Spleen (tissue), 11 donors: ENCODE results near the gene BCL3. TPM values are rescaled to one million over a fixed set of nuclear protein-coding genes. Genes with fewer than 3 reads are reported as not detected.
A peak's percentile ranks its signal among the peaks of the same experiment; 100 is the strongest.

Experiments used
- DNase-seq: peaks from one replicate; pipeline ENCODE4 v3.0.0-alpha.2; 2020
- H3K27ac ChIP-seq, 8 donors: fragments of 200-600 bp; sonication (generic) in 7 of 8; 1 replicate in 4 of 8; 2 replicates in 4 of 8; pipeline versions ENCODE4 v1.5.0 to v1.8.0; 2016 to 2021; ENCODE audit warnings: inconsistent platforms in 4 of 8, mild to moderate bottlenecking in 4 of 8, moderate library complexity in 1 of 8
- H3K27me3 ChIP-seq, 7 donors: fragments of 200-600 bp; sonication (generic) in 6 of 7; replicated peaks in 1 of 7; 1 replicate in 4 of 7; 2 replicates in 3 of 7; pipeline versions ENCODE4 v1.5.0 to v1.8.0; 2016 to 2021; ENCODE audit warnings: inconsistent platforms in 3 of 7, mild to moderate bottlenecking in 1 of 7
- H3K36me3 ChIP-seq, 6 donors: fragments of 200-600 bp; sonication (generic) in 5 of 6; 1 replicate in 4 of 6; 2 replicates in 2 of 6; pipeline versions ENCODE4 v1.5.0 to v1.8.0; 2016 to 2021; ENCODE audit warnings: inconsistent platforms in 2 of 6
- H3K4me1 ChIP-seq, 6 donors: fragments of 200-600 bp; sonication (generic) in 5 of 6; 1 replicate in 3 of 6; 2 replicates in 3 of 6; pipeline versions ENCODE4 v1.5.0 to v1.8.0; 2016 to 2021; ENCODE audit warnings: inconsistent platforms in 3 of 6
- H3K4me3 ChIP-seq, 8 donors: fragments of 200-600 bp; sonication (generic) in 7 of 8; 1 replicate in 4 of 8; 2 replicates in 4 of 8; pipeline versions ENCODE4 v1.5.0 to v1.8.0; 2016 to 2021; ENCODE audit warnings: inconsistent platforms in 4 of 8, mild to moderate bottlenecking in 4 of 8, moderate library complexity in 2 of 8
- H3K9me3 ChIP-seq, 8 donors: fragments of 200-600 bp; sonication (generic) in 7 of 8; 1 replicate in 4 of 8; 2 replicates in 4 of 8; pipeline versions ENCODE4 v1.5.0 to v1.8.0; 2016 to 2021; ENCODE audit warnings: inconsistent platforms in 4 of 8
- POLR2A ChIP-seq, 3 donors: fragments of 450-650 bp; IDR thresholded peaks; one replicate each; pipeline ENCODE4 v1.5.1; 2017; ENCODE audit warnings: antibody characterized with exemption in 3 of 3, mild to moderate bottlenecking in 1 of 3
- POLR2AphosphoS5 ChIP-seq, 3 donors: sonication (generic); formaldehyde crosslinking; IDR thresholded peaks; one replicate each; pipeline ENCODE4 v1.5.1; 2017; ENCODE audit warnings: antibody characterized with exemption in 3 of 3
- WGBS, 5 donors: extraction: QIAGEN DNeasy Blood & Tissue Kit in 3 of 5; methylation state at CpG; one replicate each; pipeline versions ENCODE4 v1.1.5 to v1.1.7; 2013 to 2018; 5-methylcytosine and 5-hydroxymethylcytosine counted together
- intact Hi-C: fragments of 100-400 bp; cut with DNase I; formaldehyde crosslinking; loops from one replicate; pipeline ENCODE4 v1.15.0; 2023; ENCODE audit warnings: low total_unique reads
- polyA plus RNA-seq, 3 donors: library from polyadenylated mRNA; stranded (reverse); fragments of 200-250 nt; gene quantifications; one replicate each; pipeline ENCODE4 v1.2.1, GENCODE V29; 2013
- total RNA-seq, 7 donors: library from RNA; depleted of rRNA in 3 of 7; stranded (reverse); fragments of >200 nt in 3 of 7; fragmentation: NEBNext Ultra II Directional in 4 of 7; extraction: Animal tissue kit (Norgen Biotek cat#: 25700) in 4 of 7; gene quantifications; one replicate each; pipeline versions ENCODE4 v1.1.0 to v1.2.1, GENCODE V29; 2016 to 2021
- TF ChIP-seq, protein P1 (sequence below), 11 experiments: fragments of 200-600 bp in 7 of 11; fragments of 450-650 bp in 4 of 11; sonication (generic) in 4 of 11; IDR thresholded peaks in 8 of 11; conservative IDR thresholded peaks in 3 of 11; 1 replicate in 7 of 11; 2 replicates in 4 of 11; pipeline versions ENCODE4 v1.4.0 to v1.8.0; 2016 to 2021; ENCODE audit warnings: antibody characterized with exemption in 11 of 11, inconsistent platforms in 4 of 11, mild to moderate bottlenecking in 1 of 11
- donor health status: healthy with polysubstance abuse.
- donor health status: DM: no; HTN: no; CAD: no; lungs with moderate emphysema.
- donor health status: DM: no; HTN: no; CAD: no.
- donor health status: Bipolar disorder and iron deficiency.
- donor health status: healthy.
- donor health status: DM: no; HTN: no; CAD: no.
- donor health status: DM: yes; HTN: yes; CAD: no.

Gene BCL3
- total and polyA plus RNA-seq, 10 donors, result 26.5 to 229 (median 76.9) TPM

DNA sequence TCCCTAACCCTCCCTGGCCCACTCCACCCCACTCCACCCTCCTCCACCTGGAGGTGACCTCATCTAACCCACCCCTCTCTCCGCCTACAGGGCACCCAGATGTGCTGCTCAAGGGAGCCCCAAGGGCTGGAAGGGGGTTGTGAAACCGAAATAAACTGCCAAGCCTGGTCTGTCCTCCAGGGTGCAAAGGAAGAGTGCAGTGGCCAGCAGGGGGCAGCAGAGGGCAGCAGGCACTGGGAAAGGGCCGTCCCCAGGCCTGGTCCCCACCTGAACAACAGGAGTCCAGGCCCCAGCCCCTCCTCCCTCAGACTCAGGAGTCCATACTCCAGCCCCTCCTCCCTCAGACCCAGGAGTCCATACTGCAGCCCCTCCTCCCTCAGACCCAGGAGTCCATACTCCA lies 52.0 kb downstream of the BCL3 start:
- peaks cover 0 to 5% (median 0%) of the 10 kb centered on the region in 8 donors for H3K9me3 ChIP-seq
- 0 to 1% (median 0%) methylated on average over 3 of the region's 3 CpGs for WGBS, 5 donors
- peaks cover 0 to 29% (median 24%) of the 10 kb centered on the region in 6 donors for H3K4me1 ChIP-seq
- no peaks in the 10 kb centered on the region for H3K36me3 ChIP-seq
- no peak overlapping the region for H3K4me3 ChIP-seq
- TF ChIP-seq POLR2AphosphoS5 (IDR thresholded peaks at IDR 0.05) (peak in 2 of 3 donors; percentile 42 to 49), POLR2A (IDR thresholded peaks at IDR 0.05) (no peak)
- TF ChIP-seq, protein P1, sequence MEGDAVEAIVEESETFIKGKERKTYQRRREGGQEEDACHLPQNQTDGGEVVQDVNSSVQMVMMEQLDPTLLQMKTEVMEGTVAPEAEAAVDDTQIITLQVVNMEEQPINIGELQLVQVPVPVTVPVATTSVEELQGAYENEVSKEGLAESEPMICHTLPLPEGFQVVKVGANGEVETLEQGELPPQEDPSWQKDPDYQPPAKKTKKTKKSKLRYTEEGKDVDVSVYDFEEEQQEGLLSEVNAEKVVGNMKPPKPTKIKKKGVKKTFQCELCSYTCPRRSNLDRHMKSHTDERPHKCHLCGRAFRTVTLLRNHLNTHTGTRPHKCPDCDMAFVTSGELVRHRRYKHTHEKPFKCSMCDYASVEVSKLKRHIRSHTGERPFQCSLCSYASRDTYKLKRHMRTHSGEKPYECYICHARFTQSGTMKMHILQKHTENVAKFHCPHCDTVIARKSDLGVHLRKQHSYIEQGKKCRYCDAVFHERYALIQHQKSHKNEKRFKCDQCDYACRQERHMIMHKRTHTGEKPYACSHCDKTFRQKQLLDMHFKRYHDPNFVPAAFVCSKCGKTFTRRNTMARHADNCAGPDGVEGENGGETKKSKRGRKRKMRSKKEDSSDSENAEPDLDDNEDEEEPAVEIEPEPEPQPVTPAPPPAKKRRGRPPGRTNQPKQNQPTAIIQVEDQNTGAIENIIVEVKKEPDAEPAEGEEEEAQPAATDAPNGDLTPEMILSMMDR (IDR thresholded peaks at IDR 0.05 in 8 of 11, conservative IDR thresholded peaks at IDR 0.05 in 3 of 11), result peak; percentile 90 to 97 (median 92)
- H3K27me3 ChIP-seq, result no peaks in the 10 kb centered on the region
- peak; percentile 94 for DNase-seq
- H3K27ac ChIP-seq, result peak overlapping the region in 2 of 8 donors; percentile 23 to 44
- intact Hi-C loops, result loop anchor here (5.0 kb wide), 1 partner anchor 42 kb away; no protein-coding TSS in a partner anchor

DNA sequence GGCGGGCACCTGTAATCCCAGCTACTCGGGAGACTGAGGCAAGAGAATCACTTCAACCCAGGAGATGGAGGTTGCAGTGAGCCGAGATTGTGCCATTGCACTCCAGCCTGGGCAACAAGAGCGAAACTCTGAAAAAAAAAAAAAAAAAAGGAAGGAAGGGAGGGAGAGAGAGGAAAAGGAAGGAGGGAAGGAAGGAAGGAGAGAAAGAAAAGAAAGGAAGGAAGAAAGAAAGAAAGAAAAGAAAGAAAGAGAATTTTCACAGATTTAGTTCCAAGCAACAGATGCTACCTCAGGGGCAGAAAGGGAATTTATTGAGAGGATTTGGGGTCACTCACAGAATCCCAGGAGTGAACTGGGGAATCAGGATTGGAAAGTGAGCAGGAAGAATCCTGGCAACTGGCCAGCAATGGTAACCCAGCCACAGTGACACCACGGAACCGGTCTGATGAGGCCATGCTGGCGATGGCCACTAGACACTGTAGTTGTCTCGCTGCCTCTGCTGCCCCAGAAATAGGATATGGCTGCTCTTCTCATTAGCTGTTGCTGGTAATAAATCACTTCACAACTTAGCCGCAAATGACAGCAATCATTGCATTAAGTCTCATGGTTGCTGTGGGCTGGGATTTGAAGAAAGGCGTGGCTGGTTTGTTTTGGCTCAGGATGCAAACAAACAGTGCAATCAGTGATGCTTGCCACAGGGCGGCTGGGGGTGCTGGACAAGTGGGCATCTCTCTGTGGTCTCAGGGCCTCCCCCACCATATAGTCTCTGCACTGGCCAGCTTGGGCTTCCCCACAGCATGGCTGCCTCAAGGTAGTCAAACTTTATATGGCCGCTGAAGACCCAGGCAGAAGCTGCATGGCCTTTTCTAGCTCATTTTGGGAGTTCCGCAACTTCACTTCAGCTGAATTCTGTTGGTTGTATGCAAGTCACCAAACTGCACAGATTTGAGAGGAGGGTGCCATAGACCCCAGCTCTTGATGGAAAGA lies 55.2 kb downstream of the BCL3 start:
- no peak overlapping the region for H3K27ac ChIP-seq
- TF ChIP-seq POLR2AphosphoS5 (IDR thresholded peaks at IDR 0.05), result no peak
- TF ChIP-seq, protein P1 (IDR thresholded peaks at IDR 0.05 in 8 of 11, conservative IDR thresholded peaks at IDR 0.05 in 3 of 11), result no peak
- TF ChIP-seq POLR2A (IDR thresholded peaks at IDR 0.05), result no peak
- 80 to 88% (median 85%) methylated on average over 13 of the region's 13 CpGs for WGBS, 5 donors
- peaks cover 0 to 5% (median 0%) of the 10 kb centered on the region in 8 donors for H3K9me3 ChIP-seq
- no peaks in the 10 kb centered on the region for H3K36me3 ChIP-seq
- no peak overlapping the region for H3K4me3 ChIP-seq
- peaks cover 0 to 16% (median 0%) of the 10 kb centered on the region in 7 donors for H3K27me3 ChIP-seq
- intact Hi-C loops, result loop anchor here (5.0 kb wide), 1 partner anchor 39 kb away; no protein-coding TSS in a partner anchor
- DNase-seq, result no peak
- H3K4me1 ChIP-seq, result peaks cover 10 to 22% (median 17%) of the 10 kb centered on the region in 6 donors

DNA sequence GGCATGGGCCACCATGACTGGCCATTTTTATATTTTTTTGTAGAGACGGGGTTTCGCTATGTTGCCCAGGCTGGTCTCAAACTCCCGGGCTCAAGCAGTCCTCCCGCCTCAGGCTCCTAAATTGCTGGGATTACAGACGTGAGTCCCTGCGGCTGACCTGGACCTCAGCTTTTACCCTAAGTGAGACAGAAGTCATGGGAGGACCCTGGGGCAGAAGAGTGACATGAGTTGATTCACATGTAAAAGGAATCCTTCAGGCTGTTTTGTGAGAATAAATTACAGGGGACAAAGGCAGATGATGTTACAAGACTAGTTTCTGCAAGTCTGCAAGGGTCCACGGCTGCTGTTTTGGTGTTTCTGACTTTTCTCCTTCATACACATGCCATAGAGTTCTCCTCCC lies 57.8 kb downstream of the BCL3 start:
- DNase-seq, result no peak
- peaks cover 0 to 5% (median 0%) of the 10 kb centered on the region in 8 donors for H3K9me3 ChIP-seq
- H3K27me3 ChIP-seq, result peaks cover 0 to 36% (median 0%) of the 10 kb centered on the region in 7 donors
- intact Hi-C loops, result no loop called here
- 86 to 93% (median 88%) methylated on average over 7 of the region's 7 CpGs for WGBS, 5 donors
- TF ChIP-seq POLR2A (IDR thresholded peaks at IDR 0.05) (no peak), POLR2AphosphoS5 (IDR thresholded peaks at IDR 0.05) (no peak)
- TF ChIP-seq, protein P1 (IDR thresholded peaks at IDR 0.05 in 8 of 11, conservative IDR thresholded peaks at IDR 0.05 in 3 of 11), result no peak
- H3K36me3 ChIP-seq, result no peaks in the 10 kb centered on the region
- no peak overlapping the region for H3K4me3 ChIP-seq
- H3K4me1 ChIP-seq, result peaks cover 6 to 35% (median 27%) of the 10 kb centered on the region in 6 donors
- no peak overlapping the region for H3K27ac ChIP-seq

DNA sequence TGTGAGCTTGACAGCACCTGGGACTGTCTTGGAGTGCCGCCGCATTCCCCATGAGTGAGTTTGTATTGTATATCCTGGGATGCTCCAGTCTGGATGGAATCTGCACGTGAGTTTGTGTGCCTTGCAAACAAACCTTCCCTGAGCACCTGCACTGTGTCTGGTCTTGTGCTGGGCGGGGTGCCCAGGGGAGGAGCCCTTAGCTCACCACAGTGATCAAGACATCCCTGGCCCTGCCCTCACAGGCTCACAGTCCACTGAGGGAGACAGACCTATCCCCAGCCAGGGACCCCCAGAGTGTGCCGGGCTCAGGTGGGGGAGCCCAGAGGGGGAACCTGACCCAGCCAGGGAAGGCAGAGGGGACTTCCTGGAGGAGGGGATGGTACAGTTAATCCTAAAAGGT lies 58.7 kb downstream of the BCL3 start:
- peak overlapping the region in 2 of 8 donors; percentile 74 to 75 for H3K27ac ChIP-seq
- H3K36me3 ChIP-seq, result peaks cover 0 to 3% (median 0%) of the 10 kb centered on the region in 6 donors
- H3K27me3 ChIP-seq, result peaks cover 0 to 36% (median 0%) of the 10 kb centered on the region in 7 donors
- intact Hi-C loops, result no loop called here
- H3K4me1 ChIP-seq, result peaks cover 6 to 35% (median 27%) of the 10 kb centered on the region in 6 donors
- H3K4me3 ChIP-seq, result no peak overlapping the region
- WGBS, 5 donors, result 83 to 95% (median 88%) methylated on average over 4 to 5 of the region's 5 CpGs; no CpG with 5 or more reads in 1 of the 5 donors
- DNase-seq, result no peak
- TF ChIP-seq, protein P1 (IDR thresholded peaks at IDR 0.05 in 8 of 11, conservative IDR thresholded peaks at IDR 0.05 in 3 of 11), result no peak
- TF ChIP-seq POLR2AphosphoS5 (IDR thresholded peaks at IDR 0.05), result no peak
- peaks cover 0 to 5% (median 0%) of the 10 kb centered on the region in 8 donors for H3K9me3 ChIP-seq
